Measurements from ENCODE around the gene LRSAM1.

- TF ChIP-seq CTCF (IDR thresholded peaks at IDR 0.05; ENCODE audit: low read depth, low read length, missing input control) (no peak), MAX (IDR thresholded peaks at IDR 0.05) (no peak), JUND (IDR thresholded peaks at IDR 0.05) (no peak), GABPA (IDR thresholded peaks at IDR 0.05 in 1 of 2, conservative IDR thresholded peaks at IDR 0.05 in 1 of 2) (no peak), REST (IDR thresholded peaks at IDR 0.05) (no peak)
Observed at GRCh38 chr9:127548352-127548881, 97.1 kb downstream of the LRSAM1 start.

Data from liver (tissue), 3 donors.